AG04449 (cell line): ENCODE data around the gene FXR1.
A peak's percentile ranks its signal among the peaks of the same experiment; 100 is the strongest.
"Not testable (repeated sequence)": the region's sequence is repeated elsewhere in the genome, so short reads cannot be mapped to it uniquely, and the experiment has no call there.

ENCODE experiments used
- CTCF ChIA-PET: fragments of 350-600 bp; formaldehyde crosslinking; extraction: SDS; loops from one replicate; lab custom pipeline; 2021; ENCODE audit warnings: antibody characterized with exemption; lab: Yijun Ruan, JAX
- POLR2A ChIA-PET: fragments of 400-600, 350-600 bp; formaldehyde crosslinking; extraction: SDS; loops from one replicate; lab custom pipeline; 2020; ENCODE audit warnings: antibody characterized with exemption, inconsistent platforms; lab: Yijun Ruan, JAX
- DNase-seq: peaks from one replicate; pipeline ENCODE4 v3.0.0-alpha.2; 2010; ENCODE audit warnings: low read depth, low spot score
- H3K4me3 ChIP-seq: 2 replicates; pipeline ENCODE4 v1.5.1; 2011; ENCODE audit warnings: low read depth, mild to moderate bottlenecking, control low read depth, low read length
- TF ChIP-seq, protein P1 (sequence below): IDR thresholded peaks from one replicate; pipeline ENCODE4 v1.5.1; 2011; ENCODE audit warnings: mild to moderate bottlenecking, moderate library complexity, low read length, control low read depth, inconsistent platforms; ENCODE audit not compliant: insufficient read depth; ENCODE audit errors: missing control alignments

The FXR1 gene

GRCh38 chr3:180989291-180990163 is 77.1 kb downstream of the FXR1 start, which contains the start of gene DNAJC19:
DNAJC19 (minus strand) TSS chr3:180989736; CDS start chr3:180989602, 134 bp downstream.
- POLR2A ChIA-PET = interaction anchor here (1.1 kb wide), 1 partner anchor 15 kb away, joined by 4 read pairs; no protein-coding TSS in a partner anchor
- DNase-seq = peak; percentile 87
- TF ChIP-seq, protein P1, sequence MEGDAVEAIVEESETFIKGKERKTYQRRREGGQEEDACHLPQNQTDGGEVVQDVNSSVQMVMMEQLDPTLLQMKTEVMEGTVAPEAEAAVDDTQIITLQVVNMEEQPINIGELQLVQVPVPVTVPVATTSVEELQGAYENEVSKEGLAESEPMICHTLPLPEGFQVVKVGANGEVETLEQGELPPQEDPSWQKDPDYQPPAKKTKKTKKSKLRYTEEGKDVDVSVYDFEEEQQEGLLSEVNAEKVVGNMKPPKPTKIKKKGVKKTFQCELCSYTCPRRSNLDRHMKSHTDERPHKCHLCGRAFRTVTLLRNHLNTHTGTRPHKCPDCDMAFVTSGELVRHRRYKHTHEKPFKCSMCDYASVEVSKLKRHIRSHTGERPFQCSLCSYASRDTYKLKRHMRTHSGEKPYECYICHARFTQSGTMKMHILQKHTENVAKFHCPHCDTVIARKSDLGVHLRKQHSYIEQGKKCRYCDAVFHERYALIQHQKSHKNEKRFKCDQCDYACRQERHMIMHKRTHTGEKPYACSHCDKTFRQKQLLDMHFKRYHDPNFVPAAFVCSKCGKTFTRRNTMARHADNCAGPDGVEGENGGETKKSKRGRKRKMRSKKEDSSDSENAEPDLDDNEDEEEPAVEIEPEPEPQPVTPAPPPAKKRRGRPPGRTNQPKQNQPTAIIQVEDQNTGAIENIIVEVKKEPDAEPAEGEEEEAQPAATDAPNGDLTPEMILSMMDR = no peak
- CTCF ChIA-PET = no interaction called here
- peak within 1 kb of the TSS; percentile 83 for H3K4me3 ChIP-seq

- TF ChIP-seq, protein P1 = no peak
- peak overlapping the region; percentile 83 for H3K4me3 ChIP-seq
- ChIA-PET CTCF (no interaction called here), POLR2A (no interaction called here)
- no peak for DNase-seq
These were observed 78.0 kb downstream of the FXR1 start for GRCh38 chr3:180990505-180990904.

- TF ChIP-seq, protein P1 = no peak
- POLR2A ChIA-PET = no interaction called here
- CTCF ChIA-PET = no interaction called here
- no peak overlapping the region for H3K4me3 ChIP-seq
- DNase-seq = no peak
These were observed 84.0 kb downstream of the FXR1 start for GRCh38 chr3:180996415-180996932.

GRCh38 chr3:181002331-181002730 is 89.9 kb downstream of the FXR1 start:
- DNase-seq, H3K4me3 ChIP-seq, POLR2A ChIA-PET, CTCF ChIA-PET: not testable (repeated sequence)

GRCh38 chr3:181003469-181003868 is 91.0 kb downstream of the FXR1 start:
- DNase-seq, CTCF ChIA-PET, POLR2A ChIA-PET, H3K4me3 ChIP-seq: not testable (repeated sequence)

DNA sequence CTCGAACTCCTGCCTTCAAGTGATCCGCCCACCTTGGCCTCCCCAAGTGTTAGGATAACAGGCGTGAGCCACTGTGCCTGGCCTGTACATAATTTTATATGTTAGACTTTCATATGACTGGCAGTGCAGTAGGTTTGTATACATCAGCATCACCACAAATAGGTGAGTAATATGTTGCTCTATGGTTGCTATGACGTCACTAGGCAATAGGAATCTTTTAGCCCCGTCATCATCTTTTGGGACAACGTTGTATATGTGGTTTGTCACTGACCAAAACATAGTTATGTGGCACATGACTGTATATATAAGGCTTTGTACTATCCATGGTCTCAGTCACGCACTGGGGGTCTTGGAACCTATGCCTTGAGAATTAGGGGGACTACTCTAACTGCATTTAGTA is 94.1 kb downstream of the FXR1 start:
- CTCF ChIA-PET = no interaction called here
- DNase-seq = no peak
- POLR2A ChIA-PET = no interaction called here
- no peak overlapping the region for H3K4me3 ChIP-seq
- TF ChIP-seq, protein P1 = no peak

DNA sequence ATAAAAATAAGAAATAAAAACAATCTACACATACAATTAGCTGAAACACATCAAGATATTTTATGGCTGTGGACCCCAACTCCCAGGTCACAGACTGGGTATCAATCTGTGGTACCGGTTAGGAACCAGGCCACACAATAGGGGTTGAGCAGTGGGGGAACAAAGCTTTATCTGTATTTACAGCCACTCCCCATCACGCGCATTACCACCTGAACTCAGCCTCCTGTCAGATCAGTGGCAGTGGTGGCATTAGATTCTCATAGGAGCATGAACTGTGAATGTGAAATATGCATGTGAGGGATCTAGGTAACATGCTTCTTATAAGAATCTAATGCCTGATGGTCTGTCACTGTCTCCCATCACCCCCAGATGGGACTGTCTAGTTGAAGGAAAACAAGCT is 94.8 kb downstream of the FXR1 start:
- DNase-seq = no peak
- TF ChIP-seq, protein P1 = no peak
- no peak overlapping the region for H3K4me3 ChIP-seq
- ChIA-PET CTCF (no interaction called here), POLR2A (no interaction called here)
